Fibroblast of peridontal ligament (primary cell): ENCODE results near the gene ADGRB3.
A peak's percentile ranks its signal among the peaks of the same experiment; 100 is the strongest.

ENCODE experiments used
- DNase-seq: peaks from one replicate; pipeline ENCODE4 v3.0.0-alpha.2; 2010; ENCODE audit errors: extremely low read depth

Gene ADGRB3

GRCh38 chr6:68634726-68635411, at the start of gene ADGRB3:
Gene ADGRB3 (plus strand): TSS chr6:68635282. CDS start chr6:68638676, 3,394 bp downstream.
- peak; percentile 20 for DNase-seq

GRCh38 chr6:68593558-68593957, 41.5 kb upstream of the ADGRB3 start:
- no peak for DNase-seq

DNA sequence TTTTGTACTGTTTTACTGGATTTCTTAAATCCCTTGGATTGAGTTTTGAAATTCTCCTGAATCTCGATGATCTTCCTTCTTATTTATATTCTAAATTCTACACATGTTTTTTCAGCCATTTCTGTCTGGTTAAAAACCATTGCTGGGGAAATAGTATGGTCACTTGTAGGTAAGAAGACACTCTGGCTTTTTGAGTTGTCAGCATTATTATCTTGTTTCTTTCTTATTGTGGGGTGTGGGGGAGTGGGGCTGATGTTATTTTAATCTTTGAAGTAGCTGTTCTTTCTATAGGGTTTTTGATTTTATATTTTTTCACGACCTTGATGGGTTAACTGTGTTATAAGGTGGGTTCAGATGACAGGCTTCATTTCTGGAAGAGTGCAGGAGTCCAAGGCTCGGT, 37.4 kb upstream of the ADGRB3 start:
- no peak for DNase-seq

GRCh38 chr6:68615938-68616337, 19.1 kb upstream of the ADGRB3 start:
- no peak for DNase-seq

DNA sequence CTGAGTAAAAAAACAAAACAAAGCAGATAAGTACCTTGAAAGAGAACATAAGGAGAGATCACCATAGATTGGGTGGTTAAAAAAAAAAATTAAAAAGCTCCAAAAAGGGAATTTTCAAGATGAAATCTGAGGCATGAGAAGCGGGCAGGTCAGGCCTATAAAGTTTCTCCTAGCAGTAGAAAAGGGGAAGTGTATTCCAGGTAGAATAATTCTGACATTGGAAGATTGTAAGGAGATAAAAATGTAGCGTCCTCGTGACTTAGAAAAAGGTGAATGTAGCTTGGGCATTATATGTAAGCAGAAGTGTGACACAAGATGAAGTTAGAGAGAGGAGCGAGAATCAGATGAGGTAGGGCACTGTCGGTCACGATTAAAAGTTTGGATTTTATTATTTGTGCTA, 9.1 kb upstream of the ADGRB3 start:
- DNase-seq = no peak

GRCh38 chr6:68628161-68628560, 6.9 kb upstream of the ADGRB3 start:
- DNase-seq = no peak

GRCh38 chr6:68632734-68633133, 2.3 kb upstream of the ADGRB3 start:
- no peak for DNase-seq

GRCh38 chr6:68633281-68633971, 1.7 kb upstream of the ADGRB3 start:
- no peak for DNase-seq

- DNase-seq = no peak
These were observed 933 bp upstream of the ADGRB3 start for GRCh38 chr6:68633972-68634725.

- no peak for DNase-seq
These were observed 277 bp downstream of the ADGRB3 start for GRCh38 chr6:68635412-68635705.

GRCh38 chr6:68635706-68636513, 828 bp downstream of the ADGRB3 start:
- peak; percentile 4 for DNase-seq

DNA sequence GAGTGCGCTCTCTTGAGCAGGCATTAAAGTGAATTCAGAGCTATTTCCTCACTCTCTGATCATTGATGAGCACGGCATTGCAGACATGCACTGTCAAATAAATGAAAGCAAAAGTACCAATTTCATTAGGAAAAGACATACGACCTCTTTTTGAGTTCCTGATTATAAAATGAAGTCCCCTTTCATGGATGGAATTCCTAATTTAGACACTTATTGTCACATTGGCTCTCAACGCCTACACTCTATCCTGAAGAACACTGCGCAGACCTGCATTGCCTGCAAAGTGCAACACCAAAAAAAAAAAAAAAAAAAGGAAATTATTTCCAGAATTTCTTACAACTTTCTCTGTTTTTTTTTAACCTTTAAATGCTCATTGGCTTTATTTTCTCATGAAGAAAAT, 1.6 kb downstream of the ADGRB3 start:
- no peak for DNase-seq

DNA sequence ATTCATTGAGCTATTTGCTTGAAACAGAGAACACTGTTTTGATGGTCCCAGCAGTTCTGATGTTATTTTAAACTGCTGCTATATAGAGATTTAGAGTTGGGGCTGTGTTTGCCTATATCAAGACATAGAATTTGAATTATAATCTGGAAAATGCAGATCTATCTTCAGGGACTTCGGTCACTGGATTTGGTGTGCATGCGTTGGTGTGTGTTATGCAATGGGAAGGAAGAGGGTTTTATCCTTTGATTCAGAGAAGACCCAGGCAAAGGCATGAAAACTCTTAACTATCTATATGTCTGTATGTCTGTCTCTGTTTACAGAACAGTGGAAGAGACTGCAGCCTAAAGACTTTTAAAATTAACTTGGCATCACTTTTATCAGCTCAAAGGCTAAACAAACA, 2.0 kb downstream of the ADGRB3 start:
- no peak for DNase-seq

- no peak for DNase-seq
These were observed 2.7 kb downstream of the ADGRB3 start for GRCh38 chr6:68637782-68638181.

GRCh38 chr6:68638230-68638900, 3.3 kb downstream of the ADGRB3 start:
- peak; percentile 52 for DNase-seq

- no peak for DNase-seq
These were observed 4.1 kb downstream of the ADGRB3 start for GRCh38 chr6:68639211-68639610.

DNA sequence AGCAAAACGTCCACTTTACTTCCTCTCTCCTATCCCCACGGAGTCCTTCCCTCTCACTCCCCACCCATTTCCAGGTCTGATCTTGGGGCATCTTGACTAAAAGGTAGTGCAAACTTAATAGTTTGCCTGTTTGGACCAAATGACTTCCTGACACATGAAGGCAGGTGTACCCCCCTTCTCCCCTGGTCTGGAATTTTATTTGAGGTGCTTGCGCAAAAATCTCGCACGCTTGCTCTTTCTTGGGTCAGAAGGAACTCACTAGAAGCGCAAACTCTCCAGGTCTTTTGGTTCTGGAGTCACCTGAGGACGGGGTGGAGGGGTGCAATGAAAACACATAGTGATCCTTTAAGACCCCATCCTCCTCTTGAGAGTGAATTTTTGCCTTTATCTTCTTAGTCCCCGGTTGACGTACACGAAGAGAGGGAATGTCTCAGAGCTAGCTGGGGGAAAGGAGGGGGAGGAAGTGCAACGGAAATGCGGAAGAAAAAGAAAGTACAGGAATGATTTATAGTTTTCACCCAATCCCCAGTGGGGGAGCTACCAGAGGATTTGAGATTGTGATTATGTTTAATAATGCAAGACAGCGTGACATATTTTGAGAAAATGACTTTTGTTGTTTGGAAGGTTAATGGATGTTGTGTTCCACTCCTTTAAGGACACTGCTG, 4.9 kb downstream of the ADGRB3 start:
- DNase-seq = no peak

- DNase-seq = no peak
These were observed 5.4 kb downstream of the ADGRB3 start for GRCh38 chr6:68640491-68640835.

GRCh38 chr6:68641172-68641571, 6.1 kb downstream of the ADGRB3 start:
- DNase-seq = no peak

GRCh38 chr6:68642081-68642480, 7.0 kb downstream of the ADGRB3 start:
- no peak for DNase-seq

- DNase-seq = no peak
These were observed 7.9 kb downstream of the ADGRB3 start for GRCh38 chr6:68642977-68643376.
